Activated CD4-positive, alpha-beta T cell treated with anti-CD3 and anti-CD28 coated beads for 24 hours (primary cell): Measurements from ENCODE around the gene RASGEF1C.

ENCODE experiments used
- DNase-seq, 2 donors: peaks; one replicate each; pipeline ENCODE4 v3.0.0-alpha.2; 2020; ENCODE audit warnings: low read depth in 2 of 2

Gene RASGEF1C

GRCh38 chr5:180119903-180120236 lies 89.1 kb downstream of the RASGEF1C start:
- no peak for DNase-seq

DNA sequence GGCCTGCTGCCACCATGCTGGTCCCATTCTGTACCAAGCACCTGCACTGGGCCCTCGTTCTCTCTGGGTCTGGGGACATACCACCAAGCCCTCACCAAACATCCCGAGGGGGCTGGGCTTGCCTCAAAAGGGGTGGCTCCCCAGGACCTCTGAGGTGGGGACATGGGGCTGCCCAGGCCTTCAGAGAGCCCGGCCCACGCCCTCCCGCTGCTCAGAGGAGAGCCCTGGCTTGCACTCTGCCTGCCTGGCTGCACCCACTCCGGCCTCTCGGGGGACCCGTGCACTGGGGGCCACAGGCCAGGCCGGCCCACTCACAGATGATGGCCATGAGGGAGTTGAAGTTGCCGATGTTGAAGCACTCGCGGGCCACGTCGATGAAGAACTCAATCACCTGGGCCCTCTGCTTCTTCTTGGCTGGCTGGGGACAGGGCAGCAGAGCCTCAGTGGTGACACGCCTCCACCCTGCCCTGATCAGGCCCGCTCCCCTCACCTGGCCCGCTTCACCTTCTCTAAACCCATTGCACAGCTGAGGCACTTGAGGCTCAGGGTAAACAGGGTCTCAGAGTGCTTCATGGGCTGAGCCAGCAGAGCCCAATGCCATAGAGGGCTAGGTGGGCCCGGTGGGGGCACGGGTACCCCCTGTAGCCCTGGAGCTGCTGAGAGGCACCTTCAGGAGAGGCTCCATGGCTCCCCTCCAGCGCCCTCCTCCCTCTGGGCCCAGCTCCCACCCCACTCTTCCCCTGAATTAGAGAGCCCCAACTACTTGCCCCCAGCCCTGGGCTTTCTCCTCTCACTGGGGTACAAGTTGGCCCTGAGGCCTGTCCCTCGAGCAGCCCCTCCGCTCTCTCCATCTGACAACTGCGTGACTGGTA lies 89.7 kb downstream of the RASGEF1C start:
- no peak for DNase-seq

DNA sequence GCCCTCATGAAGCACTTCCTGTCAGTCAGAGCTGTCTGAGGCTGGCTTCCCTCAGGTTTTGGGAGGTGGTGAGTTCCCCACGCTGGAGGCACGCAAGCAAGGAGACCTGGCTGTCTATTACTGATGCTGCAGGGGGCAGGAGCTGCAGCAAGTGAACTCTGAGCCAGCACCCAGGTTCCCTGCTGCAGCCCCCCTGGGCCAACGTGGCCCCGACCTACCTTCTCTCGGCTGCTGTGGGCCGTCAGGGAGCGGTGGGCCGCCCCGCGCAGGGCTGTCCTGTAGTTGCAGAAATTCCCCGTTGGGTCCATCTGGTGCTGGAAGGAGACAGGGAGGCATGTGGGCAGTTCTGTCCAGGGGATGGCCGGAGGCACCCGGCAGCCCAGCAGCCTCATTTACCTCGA lies 90.6 kb downstream of the RASGEF1C start:
- no peak for DNase-seq

- no peak for DNase-seq
Measured at GRCh38 chr5:180117000-180117725, 91.8 kb downstream of the RASGEF1C start.

DNA sequence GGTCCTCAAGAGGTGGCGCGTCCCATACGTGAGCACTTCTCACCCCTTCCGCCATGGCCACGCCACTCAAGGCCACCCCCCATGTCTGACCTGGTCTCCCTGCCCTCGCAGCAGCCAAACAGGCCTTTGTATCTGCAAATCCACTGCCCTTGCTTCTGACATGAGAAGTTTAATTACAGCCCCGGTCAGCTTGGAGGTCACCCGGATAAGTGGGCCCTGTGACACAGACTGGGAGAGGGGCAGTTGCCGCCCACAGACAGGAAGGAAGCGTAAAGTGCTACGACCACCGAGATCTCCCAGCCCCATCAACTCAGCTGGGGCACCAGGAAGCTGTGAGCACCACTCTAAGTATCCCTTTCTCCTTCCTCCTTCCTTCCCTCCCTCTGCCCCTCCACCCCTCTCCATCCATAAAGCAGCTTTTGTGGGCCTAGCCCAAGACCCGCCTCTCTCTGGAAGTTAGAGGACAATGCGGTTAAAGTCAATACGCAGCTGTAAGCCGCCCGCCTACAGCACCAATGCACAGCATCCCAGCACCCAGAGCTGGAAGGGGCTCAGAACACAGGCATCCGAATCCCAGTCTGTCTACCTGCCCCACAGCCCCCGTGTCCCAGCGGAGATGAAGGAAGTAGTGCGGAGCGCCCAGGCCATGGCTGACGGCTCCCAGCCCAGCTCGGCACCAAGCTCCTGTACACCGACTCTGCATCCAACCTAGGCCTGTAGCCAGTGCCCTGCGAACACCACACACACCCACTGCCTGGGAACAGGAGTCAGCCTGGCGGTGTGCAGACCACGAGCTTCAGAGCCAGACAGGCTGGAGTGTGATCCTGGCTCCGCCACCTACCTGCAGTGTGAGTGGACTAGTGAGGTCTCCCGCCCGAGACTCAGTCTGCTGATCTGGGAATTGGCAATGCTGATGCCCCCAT lies 92.7 kb downstream of the RASGEF1C start:
- DNase-seq: no peak

DNA sequence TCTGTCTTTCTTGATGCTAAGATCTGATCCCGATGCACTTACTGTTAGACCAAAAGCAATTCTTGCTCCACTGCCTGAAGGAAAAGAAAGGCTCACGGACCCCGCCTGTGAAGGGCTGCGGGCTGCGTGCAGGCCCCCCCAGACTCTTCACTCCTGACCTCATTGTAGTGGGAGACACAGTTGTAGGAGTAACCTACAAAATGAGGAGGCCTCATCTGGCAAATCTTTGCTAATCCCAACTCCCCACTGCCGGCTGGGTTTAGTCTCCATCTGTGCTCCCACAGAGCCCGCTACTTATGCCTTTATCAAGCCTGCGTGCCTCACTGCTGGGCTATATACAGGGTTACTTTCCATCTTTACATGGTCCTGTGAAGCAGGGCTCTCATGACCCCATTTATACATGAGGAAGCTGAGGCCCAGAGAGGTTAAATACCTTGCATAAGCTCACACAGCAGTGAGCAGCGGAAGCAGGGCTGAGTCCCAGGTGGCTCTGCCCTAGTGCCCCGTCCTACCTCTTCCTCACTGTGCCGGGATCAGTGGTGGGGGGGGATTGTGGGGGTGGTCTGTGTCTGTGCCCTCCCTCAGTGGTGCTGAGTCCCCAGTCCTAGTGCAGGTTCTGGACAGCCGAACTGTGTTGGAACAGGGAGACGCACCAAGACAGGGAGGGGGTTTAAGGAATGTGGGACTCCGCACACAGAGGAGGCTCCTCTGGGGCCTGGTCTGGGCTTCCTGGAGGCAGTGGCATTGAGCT lies 93.5 kb downstream of the RASGEF1C start:
- DNase-seq: no peak

- no peak for DNase-seq
Measured at GRCh38 chr5:180114304-180115003, 94.6 kb downstream of the RASGEF1C start.

DNA sequence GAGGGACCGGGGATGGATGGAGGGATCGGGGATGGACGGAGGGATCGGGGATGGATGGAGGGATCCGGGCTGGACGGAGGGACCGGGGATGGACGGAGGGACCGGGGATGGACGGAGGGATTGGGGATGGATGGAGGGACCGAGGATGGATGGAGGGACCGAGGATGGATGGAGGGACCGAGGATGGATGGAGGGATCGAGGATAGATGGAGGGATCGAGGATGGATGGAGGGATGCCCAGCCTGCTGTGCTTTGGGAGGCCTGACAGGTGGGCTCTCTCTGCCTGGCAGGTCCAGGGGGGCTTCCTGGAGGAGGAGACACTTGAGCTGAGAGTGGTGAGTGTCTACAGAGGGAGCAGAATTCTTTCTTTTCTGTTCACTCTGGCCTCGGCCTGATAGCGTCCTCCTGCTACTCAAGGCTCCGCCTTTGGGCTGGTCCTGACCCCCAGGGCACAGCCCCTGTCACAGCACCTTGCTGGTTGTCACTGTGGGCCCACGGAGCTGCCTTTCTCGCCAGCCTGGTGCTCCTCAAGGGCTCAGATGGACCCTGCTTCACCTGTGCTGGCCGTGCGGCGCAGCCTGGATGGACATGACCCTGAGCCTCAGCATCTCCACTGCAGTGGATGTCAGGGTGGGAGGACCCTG lies 95.2 kb downstream of the RASGEF1C start:
- no peak for DNase-seq

- no peak for DNase-seq
Measured at GRCh38 chr5:180112181-180112861, 96.7 kb downstream of the RASGEF1C start.

DNA sequence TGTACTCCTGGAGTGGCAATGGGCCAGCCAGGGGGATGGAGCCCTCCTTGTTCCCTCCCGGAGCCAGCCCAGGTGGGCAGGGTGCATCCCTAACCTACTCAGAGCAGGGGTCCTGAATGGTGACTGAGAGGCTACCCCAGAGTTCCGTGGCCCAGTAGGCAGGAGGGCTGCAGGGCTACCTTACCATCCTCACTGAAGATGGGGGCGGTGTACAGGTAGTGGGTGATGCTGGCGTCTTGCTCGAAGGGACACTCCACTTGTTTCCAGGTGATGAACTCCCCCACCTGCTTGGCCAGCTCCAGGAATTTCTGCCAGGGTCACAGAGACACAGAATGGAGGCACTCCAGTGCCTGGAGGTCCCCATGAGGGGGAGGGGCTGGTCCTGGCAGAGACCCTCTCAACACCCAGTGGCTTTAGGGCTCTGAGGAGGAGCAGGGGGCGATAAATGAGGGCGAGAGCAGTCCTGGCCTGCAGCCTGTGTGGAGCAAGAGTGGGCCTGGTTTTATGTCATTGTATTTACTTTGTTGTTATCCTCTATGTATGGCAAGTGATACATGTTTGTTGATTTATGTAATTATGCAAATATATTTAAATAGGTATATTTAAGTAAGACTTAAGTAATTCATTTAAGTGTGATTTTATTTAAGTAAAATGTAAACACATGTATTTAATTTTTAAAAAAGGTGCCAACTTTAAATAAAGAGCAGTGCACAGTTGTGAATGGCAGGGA lies 97.6 kb downstream of the RASGEF1C start:
- DNase-seq: no peak

- DNase-seq: no peak
Measured at GRCh38 chr5:180109920-180110319, 99.1 kb downstream of the RASGEF1C start.

GRCh38 chr5:180107005-180107404 lies 102.0 kb downstream of the RASGEF1C start:
- DNase-seq: no peak

DNA sequence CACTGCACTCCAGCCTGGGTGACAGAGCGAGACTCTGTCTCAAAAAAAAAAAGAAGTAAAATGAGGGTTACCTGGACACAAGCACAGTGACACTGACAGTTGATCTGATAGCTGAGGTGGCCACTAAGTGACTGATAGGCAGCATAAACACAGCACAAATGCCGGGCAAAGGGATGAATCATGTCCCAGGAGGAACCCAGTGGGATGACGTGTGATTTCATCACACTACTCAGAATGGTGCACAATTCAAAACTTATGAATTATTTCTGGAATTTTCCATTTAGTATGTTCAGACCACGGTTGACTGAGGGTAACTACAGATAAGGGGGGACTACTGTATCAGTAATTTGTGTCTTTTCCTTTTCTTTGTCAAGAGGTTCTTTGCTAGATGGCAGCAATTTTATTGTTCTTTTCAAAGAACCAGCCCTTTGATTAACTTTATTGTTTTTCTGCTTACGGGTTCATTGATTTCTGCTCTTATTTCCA lies 103.1 kb downstream of the RASGEF1C start:
- DNase-seq: no peak

GRCh38 chr5:180104168-180104530 lies 104.9 kb downstream of the RASGEF1C start:
- no peak for DNase-seq

- no peak for DNase-seq
Measured at GRCh38 chr5:180103487-180104167, 105.4 kb downstream of the RASGEF1C start.

- DNase-seq: no peak
Measured at GRCh38 chr5:180102636-180103035, 106.4 kb downstream of the RASGEF1C start.

- no peak for DNase-seq
Measured at GRCh38 chr5:180101451-180102105, 107.4 kb downstream of the RASGEF1C start.
